Right renal pelvis (tissue), 4 donors: Measurements from ENCODE around the gene HNRNPCL1. TPM values are rescaled to one million over a fixed set of nuclear protein-coding genes. Genes with fewer than 3 reads are reported as not detected.
"Not testable (repeated sequence)": the region's sequence is repeated elsewhere in the genome, so short reads cannot be mapped to it uniquely, and the experiment has no call there.

Experiments
- DNase-seq, 4 donors: peaks; one replicate each; pipeline ENCODE4 v3.0.0-alpha.2; 2013; ENCODE audit warnings: low read depth in 4 of 4, low spot score in 3 of 4, missing footprints in 1 of 4
- polyA plus RNA-seq, 4 donors: library from polyadenylated mRNA; unstranded; fragments of 120-200 nt; gene quantifications; one replicate each; pipeline ENCODE4 v1.2.1, GENCODE V29; 2013; ENCODE audit not compliant: insufficient read length in 4 of 4

The HNRNPCL1 gene
- polyA plus RNA-seq: under 1 TPM in 3 of 4 donors, not detected in 1; 0.24 to 0.40 (median 0.31) TPM

- not testable (repeated sequence) for DNase-seq
Measured at GRCh38 chr1:12848620-12849019, at the start of gene HNRNPCL1. Gene HNRNPCL1, minus strand, starts transcription at chr1:12848720. Its CDS starts 431 bp downstream, at chr1:12848289.

DNA sequence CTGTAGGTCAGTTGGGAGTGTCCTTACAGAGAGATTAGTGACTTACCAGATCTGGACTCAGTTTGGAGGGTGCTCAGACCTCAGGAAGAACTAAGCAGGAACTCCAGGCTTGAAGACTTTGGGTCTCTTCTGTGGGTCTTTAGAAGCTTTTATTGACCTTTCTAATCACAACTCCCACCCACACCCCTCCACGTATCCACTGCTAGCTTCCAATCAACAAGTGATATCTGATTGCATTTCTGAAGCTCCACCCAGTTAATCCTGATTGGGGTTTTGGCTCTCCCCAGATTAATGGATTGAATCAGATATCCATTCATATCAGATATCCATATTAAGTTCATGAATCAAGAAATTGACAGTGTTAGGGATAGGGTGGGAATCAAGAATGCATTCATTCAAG lies 49.6 kb upstream of the HNRNPCL1 start, which contains the start of gene PRAMEF10:
PRAMEF10 (minus strand) TSS at position 101 of the 400 bp plus-strand sequence. CDS start 2,423 bp downstream, outside the sequence.
- not testable (repeated sequence) for DNase-seq

GRCh38 chr1:12886101-12886500 lies 37.6 kb upstream of the HNRNPCL1 start, which contains the start of gene PRAMEF4:
Gene PRAMEF4, minus strand, starts transcription at chr1:12886201. Its CDS starts 2,807 bp downstream, at chr1:12883394.
- DNase-seq: not testable (repeated sequence)

GRCh38 chr1:12878453-12878852 lies 29.9 kb upstream of the HNRNPCL1 start:
- DNase-seq: not testable (repeated sequence)

GRCh38 chr1:12863131-12863880 lies 14.8 kb upstream of the HNRNPCL1 start:
- not testable (repeated sequence) for DNase-seq

- DNase-seq: not testable (repeated sequence)
Measured at GRCh38 chr1:12856786-12857185, 8.3 kb upstream of the HNRNPCL1 start, which contains the start of gene PRAMEF2. Gene PRAMEF2, plus strand, starts transcription at chr1:12857086. Its CDS starts 1,924 bp downstream, at chr1:12859010.

DNA sequence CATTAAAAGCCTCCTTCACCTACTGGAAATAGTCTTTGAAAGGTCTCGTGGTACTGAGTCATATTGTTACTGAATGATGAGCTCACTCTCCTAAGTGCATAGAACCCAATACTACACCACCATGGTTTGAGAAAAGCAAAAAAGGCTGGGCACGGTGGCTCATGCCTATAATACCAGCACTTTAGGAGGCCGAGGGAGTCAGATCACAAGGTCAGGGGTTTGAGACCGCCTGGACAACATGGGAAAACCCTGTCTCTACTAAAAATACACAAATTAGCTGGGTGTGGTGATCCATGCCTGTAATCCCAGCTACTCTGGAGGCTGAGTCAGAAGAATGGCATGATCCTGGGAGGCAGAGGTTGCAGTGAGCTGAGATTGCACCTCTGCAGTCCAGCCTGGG lies 3.3 kb upstream of the HNRNPCL1 start:
- no peak for DNase-seq

GRCh38 chr1:12833251-12833650 lies 15.3 kb downstream of the HNRNPCL1 start:
- not testable (repeated sequence) for DNase-seq

- not testable (repeated sequence) for DNase-seq
Measured at GRCh38 chr1:12831310-12831709, 17.2 kb downstream of the HNRNPCL1 start, which contains the start of gene PRAMEF11. Gene PRAMEF11, minus strand, starts transcription at chr1:12831410. Its CDS starts 2,621 bp downstream, at chr1:12828789.

- not testable (repeated sequence) for DNase-seq
Measured at GRCh38 chr1:12819061-12819460, 29.5 kb downstream of the HNRNPCL1 start.

DNA sequence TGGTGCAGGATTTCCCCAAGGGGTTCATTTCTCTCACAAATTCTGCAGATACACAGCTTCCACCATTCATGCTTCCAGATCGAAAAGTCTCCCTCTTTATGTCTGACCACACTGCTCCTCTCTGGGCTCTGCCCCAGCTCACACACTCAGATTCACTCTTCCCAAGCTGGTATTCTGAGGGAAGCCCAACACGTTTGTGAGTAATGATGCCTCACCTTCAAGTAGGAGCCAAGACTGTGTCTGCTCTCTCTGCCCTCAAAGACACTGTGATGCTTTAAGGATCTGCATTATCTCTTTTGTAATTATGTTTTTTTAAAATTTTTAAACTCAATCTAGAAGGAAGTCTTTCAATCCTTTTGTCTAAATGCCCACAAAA lies 37.1 kb downstream of the HNRNPCL1 start:
- DNase-seq: no peak

DNA sequence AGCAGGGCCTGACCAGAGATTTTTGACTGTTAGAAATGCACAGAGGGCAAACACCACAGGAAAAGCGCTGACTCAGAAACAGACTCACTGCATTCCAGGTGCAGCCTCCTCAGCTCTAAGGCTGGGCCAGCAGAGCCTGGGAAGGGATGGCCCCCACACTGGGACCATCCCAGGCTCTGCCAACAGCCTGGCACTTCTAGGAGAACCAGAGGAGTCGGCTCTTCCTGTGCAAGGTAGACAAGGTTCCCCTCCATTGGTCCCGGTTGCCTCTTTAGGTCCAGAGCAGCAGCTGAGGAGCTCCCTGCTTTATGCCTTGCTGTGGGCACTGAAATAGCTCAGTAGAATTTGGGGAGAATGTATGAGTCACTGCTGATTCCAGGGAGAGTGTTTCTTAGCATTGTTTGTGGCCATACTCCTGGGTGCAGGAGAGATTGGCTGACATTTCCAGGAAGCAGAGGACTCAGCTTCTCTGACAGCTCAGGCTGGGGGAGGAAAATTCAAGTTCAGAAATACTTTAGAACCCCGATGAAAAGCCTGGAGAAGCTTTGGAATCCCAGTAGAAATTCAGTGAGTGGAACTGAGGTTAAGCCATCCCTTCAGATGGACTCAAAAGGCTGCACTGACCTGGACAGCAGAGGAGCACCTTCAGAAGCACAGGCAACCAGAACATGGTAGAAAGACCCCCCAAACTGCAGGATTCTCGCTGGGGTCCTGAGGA lies 37.7 kb downstream of the HNRNPCL1 start:
- no peak for DNase-seq

DNA sequence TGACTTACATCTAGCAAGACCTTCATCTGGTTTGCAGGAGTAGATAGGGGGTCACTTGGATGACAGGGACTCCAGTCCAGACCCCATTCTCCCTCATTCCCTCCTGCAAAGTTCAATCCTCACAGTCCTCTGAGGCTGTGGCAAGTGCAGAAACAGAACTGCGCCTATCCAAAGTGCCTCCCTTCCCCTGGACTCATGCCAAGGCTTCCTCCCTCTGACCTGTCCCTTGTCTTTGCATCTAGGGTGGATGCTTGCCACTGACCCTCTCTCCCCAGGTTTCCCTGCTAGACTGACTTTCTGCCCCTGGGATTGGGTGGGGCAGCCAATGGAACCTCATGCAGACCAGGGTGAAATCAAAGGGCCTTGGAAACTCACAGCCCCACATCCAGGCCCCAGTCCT lies 38.6 kb downstream of the HNRNPCL1 start:
- DNase-seq: no peak

GRCh38 chr1:12799730-12800129 lies 48.8 kb downstream of the HNRNPCL1 start:
- no peak for DNase-seq

- DNase-seq: no peak
Measured at GRCh38 chr1:12798911-12799310, 49.6 kb downstream of the HNRNPCL1 start.

Other genes with a start within 250 kb of the HNRNPCL1 start
- gene DHRS3, start 230.5 kb downstream of the HNRNPCL1 start, polyA plus RNA-seq: 10 to 100 TPM; 68.0 to 91.1 (median 79.2) TPM
- gene AADACL4, start 204.6 kb downstream of the HNRNPCL1 start, polyA plus RNA-seq: 1 to 10 TPM; 1.1 to 2.1 (median 1.4) TPM
- not detected for gene AADACL3, start 132.6 kb downstream of the HNRNPCL1 start, polyA plus RNA-seq
- gene CFAP107, start 102.5 kb downstream of the HNRNPCL1 start, polyA plus RNA-seq: 1 to 10 TPM in 1 of 4 donors, under 1 TPM in 3; 0.89 to 1.0 (median 0.95) TPM
- not detected for gene PRAMEF12, start 75.0 kb downstream of the HNRNPCL1 start, polyA plus RNA-seq
- gene PRAMEF1, start 57.3 kb downstream of the HNRNPCL1 start, polyA plus RNA-seq: not detected
- gene PRAMEF11, start 17.3 kb downstream of the HNRNPCL1 start, polyA plus RNA-seq: not detected
- gene PRAMEF2, start 8.4 kb upstream of the HNRNPCL1 start, polyA plus RNA-seq: not detected
- gene PRAMEF4, start 37.5 kb upstream of the HNRNPCL1 start, polyA plus RNA-seq: not detected
- not detected for gene PRAMEF10, start 49.5 kb upstream of the HNRNPCL1 start, polyA plus RNA-seq
- gene PRAMEF7, start 67.9 kb upstream of the HNRNPCL1 start, polyA plus RNA-seq: not detected
- not detected for gene PRAMEF6, start 98.9 kb upstream of the HNRNPCL1 start, polyA plus RNA-seq
- gene PRAMEF27, start 207.9 kb upstream of the HNRNPCL1 start, polyA plus RNA-seq: not detected
- not detected for gene HNRNPCL3, start 212.0 kb upstream of the HNRNPCL1 start, polyA plus RNA-seq
- gene PRAMEF25, start 222.1 kb upstream of the HNRNPCL1 start, polyA plus RNA-seq: not detected